Natural killer cell (primary cell): ENCODE results near the gene RASAL1. TPM values are rescaled to one million over a fixed set of nuclear protein-coding genes. Genes with fewer than 3 reads are reported as not detected.

Experiments used
- ATAC-seq, 3 donors: fragments of 150-1000 bp in 2 of 3; fragments of 200-7000 bp in 1 of 3; cut with Tn5 transposase; 1 replicate in 1 of 3; 2 replicates in 2 of 3; pipeline ENCODE4 v1.10.0; 2021; ENCODE audit warnings: mild to moderate bottlenecking in 2 of 3, moderate library complexity in 2 of 3
- DNase-seq, 2 donors: peaks; one replicate each; pipeline versions ENCODE4 v3.0.0 to v3.0.0-alpha.2; 2013 to 2021; ENCODE audit warnings: mixed read lengths in 1 of 2
- H3K27ac ChIP-seq: one replicate; pipeline ENCODE4 v1.5.1; 2013; ENCODE audit warnings: mild to moderate bottlenecking, low read length
- H3K27me3 ChIP-seq: one replicate; pipeline ENCODE4 v1.6.1; 2013; ENCODE audit warnings: low read length; ENCODE audit not compliant: control insufficient read depth, insufficient read depth
- H3K36me3 ChIP-seq: one replicate; pipeline ENCODE4 v1.6.1; 2013; ENCODE audit warnings: low read length; ENCODE audit not compliant: control insufficient read depth, insufficient read depth
- H3K4me1 ChIP-seq: one replicate; pipeline ENCODE4 v1.6.1; 2013; ENCODE audit warnings: low read length; ENCODE audit not compliant: control insufficient read depth, insufficient read depth
- H3K4me3 ChIP-seq: one replicate; pipeline ENCODE4 v1.5.1; 2013; ENCODE audit warnings: low read length
- H3K9me3 ChIP-seq: one replicate; pipeline ENCODE4 v1.6.1; 2013; ENCODE audit warnings: low read length; ENCODE audit not compliant: control insufficient read depth, insufficient read depth
- H3K27ac Mint-ChIP-seq, 2 donors: one replicate each; pipeline ENCODE4 v1.8.0; 2022; ENCODE audit warnings: mild to moderate bottlenecking in 2 of 2, mixed read lengths in 2 of 2, moderate library complexity in 1 of 2
- H3K27me3 Mint-ChIP-seq, 2 donors: one replicate each; pipeline ENCODE4 v1.8.0; 2022; ENCODE audit warnings: low read depth in 2 of 2, mixed read lengths in 2 of 2
- H3K36me3 Mint-ChIP-seq: one replicate; pipeline ENCODE4 v1.8.0; 2022; ENCODE audit warnings: mixed read lengths
- H3K4me1 Mint-ChIP-seq, 2 donors: one replicate each; pipeline ENCODE4 v1.8.0; 2022; ENCODE audit warnings: mixed read lengths in 2 of 2
- H3K4me3 Mint-ChIP-seq: one replicate; pipeline ENCODE4 v1.8.0; 2022; ENCODE audit warnings: mild to moderate bottlenecking, moderate library complexity, mixed read lengths
- H3K9me3 Mint-ChIP-seq, 2 donors: one replicate each; pipeline ENCODE4 v1.8.0; 2022; ENCODE audit warnings: mixed read lengths in 2 of 2
- CTCF ChIP-seq: fragments of 200-600 bp; IDR thresholded peaks from one replicate; pipeline ENCODE4 v1.8.0; 2022; ENCODE audit warnings: antibody characterized with exemption
- WGBS: methylation state at CpG from one replicate; pipeline ENCODE4 v1.1.7; 2013; ENCODE audit warnings: missing lambda C conversion rate; ENCODE audit not compliant: insufficient coverage; 5-methylcytosine and 5-hydroxymethylcytosine counted together
- intact Hi-C: fragments of 100-400 bp; cut with micrococcal nuclease; formaldehyde crosslinking; loops from one replicate; pipeline ENCODE4 v1.14.2; 2022
- total RNA-seq, 4 donors: library from RNA; stranded (reverse); fragments of 120-200 nt in 1 of 4; gene quantifications; one replicate each; pipeline versions ENCODE4 v1.2.3 to v1.2.4, GENCODE V29; 2013 to 2022

RASAL1 gene
- total RNA-seq, 3 donors from 2014 or later (not counting 1 experiment from before 2014, with no cell fraction given), result not detected

GRCh38 chr12:113130457-113131135 is 5.0 kb downstream of the RASAL1 start:
- Mint-ChIP-seq H3K4me1 (no peaks in the 10 kb centered on the region), H3K27ac (no peak overlapping the region), H3K36me3 (no peaks in the 10 kb centered on the region), H3K27me3 (peaks cover 0 to 15% of the 10 kb centered on the region in 2 donors), H3K9me3 (no peaks in the 10 kb centered on the region), H3K4me3 (no peak overlapping the region)
- H3K4me1 ChIP-seq, result peaks cover 10% of the 10 kb centered on the region
- no peak overlapping the region for H3K4me3 ChIP-seq
- DNase-seq (no peak), ATAC-seq (peak in 1 of 3 donors; percentile 2)
- TF ChIP-seq CTCF, result no peak
- no peaks in the 10 kb centered on the region for H3K9me3 ChIP-seq
- intact Hi-C loops, result no loop called here
- peaks cover 5% of the 10 kb centered on the region for H3K27me3 ChIP-seq
- H3K36me3 ChIP-seq, result no peaks in the 10 kb centered on the region
- WGBS, result 69% methylated on average over 14 of the region's 18 CpGs
- H3K27ac ChIP-seq, result no peak overlapping the region

GRCh38 chr12:113129664-113130456 is 5.7 kb downstream of the RASAL1 start:
- Mint-ChIP-seq H3K4me1 (no peaks in the 10 kb centered on the region), H3K27me3 (peaks cover 0 to 9% of the 10 kb centered on the region in 2 donors), H3K9me3 (no peaks in the 10 kb centered on the region), H3K36me3 (no peaks in the 10 kb centered on the region), H3K27ac (no peak overlapping the region), H3K4me3 (no peak overlapping the region)
- intact Hi-C loops, result no loop called here
- peaks cover 4% of the 10 kb centered on the region for H3K4me1 ChIP-seq
- no peak overlapping the region for H3K27ac ChIP-seq
- no peaks in the 10 kb centered on the region for H3K27me3 ChIP-seq
- H3K4me3 ChIP-seq, result no peak overlapping the region
- TF ChIP-seq CTCF, result no peak
- peak in 1 of 3 donors; percentile 21 for ATAC-seq
- WGBS, result 70% methylated on average over 17 of the region's 17 CpGs
- no peaks in the 10 kb centered on the region for H3K36me3 ChIP-seq
- no peak for DNase-seq
- H3K9me3 ChIP-seq, result no peaks in the 10 kb centered on the region

- Histone ChIP-seq H3K27ac (no peak overlapping the region), H3K4me3 (no peak overlapping the region), H3K9me3 (no peaks in the 10 kb centered on the region), H3K27me3 (no peaks in the 10 kb centered on the region), H3K36me3 (no peaks in the 10 kb centered on the region), H3K4me1 (peaks cover 4% of the 10 kb centered on the region)
- H3K27me3 Mint-ChIP-seq, result peaks cover 0 to 8% of the 10 kb centered on the region in 2 donors
- 64% methylated on average over 8 of the region's 9 CpGs for WGBS
- no peaks in the 10 kb centered on the region for H3K4me1 Mint-ChIP-seq
- H3K36me3 Mint-ChIP-seq, result no peaks in the 10 kb centered on the region
- no peak for ATAC-seq
- no peak for TF ChIP-seq CTCF
- intact Hi-C loops, result no loop called here
- H3K9me3 Mint-ChIP-seq, result no peaks in the 10 kb centered on the region
- no peak overlapping the region for H3K4me3 Mint-ChIP-seq
- H3K27ac Mint-ChIP-seq, result no peak overlapping the region
- DNase-seq, result no peak
These were observed 6.5 kb downstream of the RASAL1 start for GRCh38 chr12:113128802-113129663.
